Pulmonary artery endothelial cell (primary cell): ENCODE measurements around the gene GMPR. TPM values are rescaled to one million over a fixed set of nuclear protein-coding genes. Genes with fewer than 3 reads are reported as not detected.
A peak's percentile ranks its signal among the peaks of the same experiment; 100 is the strongest.

Experiments used
- DNase-seq: peaks from one replicate; pipeline ENCODE4 v3.0.0-alpha.2; 2011; ENCODE audit warnings: low read depth, low spot score
- total RNA-seq: library from RNA; depleted of rRNA; stranded (reverse); fragments of >200 nt; gene quantifications from 2 replicates; pipeline ENCODE4 v1.2.3, GENCODE V29; 2014

Gene GMPR
- total RNA-seq, 1 donor from 2014 or later, result 32.3 TPM

GRCh38 chr6:16296061-16296670 lies 57.8 kb downstream of the GMPR start:
- no peak for DNase-seq

- no peak for DNase-seq
Measured at GRCh38 chr6:16299861-16300260, 61.5 kb downstream of the GMPR start.

GRCh38 chr6:16301511-16301910 lies 63.1 kb downstream of the GMPR start:
- no peak for DNase-seq

- no peak for DNase-seq
Measured at GRCh38 chr6:16302721-16303552, 64.5 kb downstream of the GMPR start.

- no peak for DNase-seq
Measured at GRCh38 chr6:16305246-16305725, 66.9 kb downstream of the GMPR start.

GRCh38 chr6:16305788-16306187 lies 67.4 kb downstream of the GMPR start:
- no peak for DNase-seq

GRCh38 chr6:16306334-16306733 lies 67.9 kb downstream of the GMPR start:
- DNase-seq, result no peak

- DNase-seq, result no peak
Measured at GRCh38 chr6:16311763-16312162, 73.4 kb downstream of the GMPR start.

GRCh38 chr6:16313732-16314131 lies 75.3 kb downstream of the GMPR start:
- no peak for DNase-seq

GRCh38 chr6:16314296-16314695 lies 75.9 kb downstream of the GMPR start:
- DNase-seq, result no peak

- DNase-seq, result no peak
Measured at GRCh38 chr6:16316741-16317251, 78.4 kb downstream of the GMPR start.

GRCh38 chr6:16318538-16318937 lies 80.2 kb downstream of the GMPR start:
- no peak for DNase-seq

- no peak for DNase-seq
Measured at GRCh38 chr6:16318953-16319720, 80.8 kb downstream of the GMPR start.

- DNase-seq, result peak; percentile 74
Measured at GRCh38 chr6:16319813-16320532, 81.6 kb downstream of the GMPR start.

GRCh38 chr6:16320533-16321340 lies 82.3 kb downstream of the GMPR start:
- no peak for DNase-seq

GRCh38 chr6:16321341-16321710 lies 82.9 kb downstream of the GMPR start:
- DNase-seq, result no peak

- no peak for DNase-seq
Measured at GRCh38 chr6:16321826-16322225, 83.4 kb downstream of the GMPR start.

- no peak for DNase-seq
Measured at GRCh38 chr6:16322666-16323312, 84.4 kb downstream of the GMPR start.

GRCh38 chr6:16324184-16324583 lies 85.8 kb downstream of the GMPR start:
- no peak for DNase-seq
